Esophagus squamous epithelium (tissue), 5 donors: ENCODE measurements around the gene ITIH4. TPM values are rescaled to one million over a fixed set of nuclear protein-coding genes. Genes with fewer than 3 reads are reported as not detected.

Source experiments
- DNase-seq: peaks from one replicate; lab custom pipeline; 2025; lab: John Stamatoyannopoulos, UW
- H3K27ac ChIP-seq, 4 donors: fragments of 200-600 bp; sonication (generic); one replicate each; pipeline ENCODE4 v1.5.1; 2016 to 2019; ENCODE audit warnings: mild to moderate bottlenecking in 1 of 4
- H3K27me3 ChIP-seq, 4 donors: fragments of 200-600 bp; sonication (generic); 1 replicate in 3 of 4; 2 replicates in 1 of 4; pipeline versions ENCODE4 v1.5.1 to v1.6.0; 2017 to 2021; ENCODE audit warnings: antibody characterized with exemption in 1 of 4
- H3K36me3 ChIP-seq, 3 donors: fragments of 200-600 bp; sonication (generic); one replicate each; pipeline ENCODE4 v1.5.1; 2016 to 2019
- H3K4me1 ChIP-seq, 3 donors: fragments of 200-600 bp; sonication (generic); one replicate each; pipeline ENCODE4 v1.5.1; 2017 to 2019
- H3K4me3 ChIP-seq, 4 donors: fragments of 200-600 bp; sonication (generic); 1 replicate in 3 of 4; 2 replicates in 1 of 4; pipeline ENCODE4 v1.5.1; 2016 to 2019; ENCODE audit warnings: mild to moderate bottlenecking in 2 of 4, moderate library complexity in 1 of 4
- H3K9me3 ChIP-seq, 3 donors: fragments of 200-600 bp; sonication (generic); one replicate each; pipeline ENCODE4 v1.5.1; 2016 to 2019
- CTCF ChIP-seq, 6 experiments: fragments of 450-650 bp in 4 of 6; fragments of 200-600 bp in 2 of 6; sonication (generic) in 2 of 6; IDR thresholded peaks; one replicate each; pipeline ENCODE4 v1.5.1; 2016 to 2019; ENCODE audit warnings: antibody characterized with exemption in 6 of 6, mild to moderate bottlenecking in 4 of 6, moderate library complexity in 4 of 6
- POLR2A ChIP-seq, 4 donors: fragments of 450-650 bp; IDR thresholded peaks; one replicate each; pipeline ENCODE4 v1.6.1; 2017; ENCODE audit warnings: antibody characterized with exemption in 4 of 4, mild to moderate bottlenecking in 4 of 4, moderate library complexity in 3 of 4
- WGBS, 2 donors: methylation state at CpG; one replicate each; pipeline ENCODE4 v1.1.5; 2018; 5-methylcytosine and 5-hydroxymethylcytosine counted together
- intact Hi-C: fragments of 100-400 bp; cut with DNase I; formaldehyde crosslinking; loops from one replicate; pipeline ENCODE4 v1.15.0; 2022
- total RNA-seq, 4 donors: library from RNA; depleted of rRNA; stranded (reverse); fragments of >200 nt; gene quantifications; one replicate each; pipeline ENCODE4 v1.1.0, GENCODE V29; 2016
- donor health status: DM: yes; HTN: yes; CAD: no.

The ITIH4 gene
- total RNA-seq, 4 donors from 2014 or later = 0.22 to 2.3 (median 1.5) TPM

DNA sequence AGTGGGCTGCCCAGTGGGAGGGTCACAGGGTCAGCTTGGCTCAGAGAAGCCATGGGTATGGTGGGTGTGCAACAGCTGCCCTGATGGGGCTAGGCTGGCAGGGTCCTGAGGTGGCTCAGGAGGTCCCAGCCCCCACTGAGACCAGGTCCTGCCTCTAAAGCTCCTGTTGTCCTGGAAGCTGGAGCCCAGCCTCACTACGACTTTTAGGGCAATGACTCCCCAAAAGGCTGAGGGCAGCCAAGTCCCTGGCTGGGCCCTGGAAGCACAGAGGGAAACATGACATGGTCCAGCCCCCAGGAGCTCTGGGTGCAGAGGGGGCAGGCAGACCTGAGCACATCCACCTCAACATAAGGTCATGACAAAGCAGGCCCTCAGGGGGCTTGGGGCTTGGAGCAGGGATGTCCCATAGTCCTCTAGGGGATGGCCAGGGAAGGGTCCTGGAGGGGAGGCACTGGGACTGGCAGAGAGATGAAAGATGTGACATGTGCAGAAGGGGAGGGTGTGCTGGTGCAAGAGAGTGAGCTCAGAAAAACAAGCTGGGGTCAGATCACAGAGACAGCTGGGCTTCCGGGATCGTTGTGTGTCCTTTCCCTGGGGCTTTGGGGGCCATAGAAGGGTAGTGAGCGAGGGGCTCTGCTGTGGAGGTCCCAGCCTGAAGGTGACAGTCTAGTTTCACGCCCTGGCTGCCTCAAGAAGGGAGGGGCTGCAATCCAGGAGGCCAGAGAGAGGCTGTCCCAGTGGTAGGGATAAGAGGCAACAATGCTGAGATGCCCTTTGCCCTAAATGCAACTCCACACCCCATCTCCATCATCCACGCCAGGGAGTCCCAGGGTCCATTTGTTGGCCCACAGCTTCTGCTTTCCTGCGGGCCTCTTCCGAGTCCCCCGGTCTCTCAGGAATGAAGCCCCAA is 36.5 kb downstream of the ITIH4 start:
- no peaks in the 10 kb centered on the region for H3K9me3 ChIP-seq
- H3K27me3 ChIP-seq = no peaks in the 10 kb centered on the region
- H3K4me3 ChIP-seq = no peak overlapping the region
- H3K27ac ChIP-seq = peak overlapping the region in 1 of 4 donors; percentile 62
- no peaks in the 10 kb centered on the region for H3K36me3 ChIP-seq
- intact Hi-C loops = no loop called here
- peaks cover 0 to 6% (median 0%) of the 10 kb centered on the region in 3 donors for H3K4me1 ChIP-seq
- WGBS, 2 donors = 70 to 77% methylated on average over 5 to 6 of the region's 9 CpGs
- no peak for TF ChIP-seq POLR2A (IDR thresholded peaks at IDR 0.05)
- no peak for TF ChIP-seq CTCF (IDR thresholded peaks at IDR 0.05)
- no peak for DNase-seq

DNA sequence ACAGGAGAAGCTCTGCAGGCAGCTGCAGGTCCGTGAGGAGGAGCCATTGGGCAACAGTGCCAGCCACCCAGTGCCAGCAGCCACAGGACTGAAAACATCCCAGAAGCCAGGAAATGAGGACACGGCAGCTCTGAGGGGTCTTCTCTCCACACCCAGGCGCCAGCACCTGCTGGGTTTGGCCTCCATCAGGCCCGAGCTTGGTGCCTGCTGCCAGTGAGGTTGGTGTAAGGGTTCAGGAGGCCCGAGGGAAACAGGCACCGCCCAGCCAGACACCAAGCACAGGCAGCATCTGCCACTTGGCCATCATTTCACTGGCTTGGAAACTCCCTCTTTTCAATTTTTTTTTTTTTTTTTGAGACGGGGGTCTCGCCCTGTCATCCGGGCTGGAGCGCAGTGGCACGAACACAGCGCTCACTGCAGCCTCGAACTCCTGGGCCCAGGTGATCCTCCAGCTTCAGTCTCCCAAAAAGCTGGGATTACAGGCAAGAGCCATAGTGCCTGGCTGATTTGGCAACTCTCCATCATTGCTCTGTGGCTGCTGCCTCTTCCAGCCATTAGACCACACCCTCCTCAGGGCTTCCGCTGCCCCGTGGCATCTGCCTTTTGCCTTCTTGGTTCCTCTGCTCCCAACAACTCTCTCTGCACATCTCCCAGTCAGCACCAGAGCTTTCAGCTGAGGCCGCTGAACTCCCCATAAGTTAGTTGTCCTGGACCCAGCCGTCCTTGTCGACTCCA is 37.3 kb downstream of the ITIH4 start:
- 70 to 73% methylated on average over 12 to 13 of the region's 18 CpGs for WGBS, 2 donors
- Histone ChIP-seq H3K4me1 (peaks cover 0 to 6% (median 0%) of the 10 kb centered on the region in 3 donors), H3K36me3 (no peaks in the 10 kb centered on the region), H3K27ac (peak overlapping the region in 1 of 4 donors; percentile 62), H3K9me3 (no peaks in the 10 kb centered on the region), H3K4me3 (no peak overlapping the region), H3K27me3 (no peaks in the 10 kb centered on the region)
- DNase-seq = no peak
- intact Hi-C loops = no loop called here
- TF ChIP-seq CTCF (IDR thresholded peaks at IDR 0.05) = no peak
- TF ChIP-seq POLR2A (IDR thresholded peaks at IDR 0.05) = no peak

- 89 to 94% methylated on average over 3 to 5 of the region's 7 CpGs for WGBS, 2 donors
- intact Hi-C loops = no loop called here
These were observed 38.1 kb downstream of the ITIH4 start for GRCh38 chr3:52792413-52792812.

DNA sequence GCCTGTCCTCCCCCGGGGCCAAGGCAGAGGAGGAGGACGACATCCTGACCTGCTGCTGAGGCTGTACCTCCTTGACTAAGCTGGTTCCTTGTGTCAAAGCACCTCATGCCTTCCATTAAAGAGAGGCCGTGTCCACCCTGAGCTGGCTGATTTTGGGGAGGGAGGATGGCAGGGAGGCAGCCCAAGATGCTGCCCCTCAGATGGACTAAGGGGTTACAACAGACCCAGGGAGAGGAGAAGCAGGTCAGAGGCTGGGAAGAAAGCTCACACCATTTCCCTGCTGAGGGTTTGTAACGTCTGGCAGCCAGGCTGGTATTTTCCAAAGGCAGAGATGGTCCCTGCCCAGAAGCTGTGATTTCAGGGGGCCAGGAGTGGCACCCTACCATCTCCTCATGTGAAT is 38.5 kb downstream of the ITIH4 start:
- peaks cover 0 to 6% (median 0%) of the 10 kb centered on the region in 3 donors for H3K4me1 ChIP-seq
- TF ChIP-seq POLR2A (IDR thresholded peaks at IDR 0.05) (no peak), CTCF (IDR thresholded peaks at IDR 0.05) (no peak)
- H3K9me3 ChIP-seq = no peaks in the 10 kb centered on the region
- H3K4me3 ChIP-seq = no peak overlapping the region
- no peaks in the 10 kb centered on the region for H3K27me3 ChIP-seq
- WGBS, 2 donors = 0% methylated on average over 1 of the region's 4 CpGs; no CpG with 5 or more reads in 1 of the 2 donors
- H3K36me3 ChIP-seq = no peaks in the 10 kb centered on the region
- intact Hi-C loops = no loop called here
- DNase-seq = no peak
- no peak overlapping the region for H3K27ac ChIP-seq

More at GRCh38 chr3:52792413-52792812, 38.1 kb downstream of the ITIH4 start:
- H3K9me3 ChIP-seq = no peaks in the 10 kb centered on the region
- DNase-seq = no peak
- no peaks in the 10 kb centered on the region for H3K36me3 ChIP-seq
- no peak for TF ChIP-seq CTCF (IDR thresholded peaks at IDR 0.05)
- TF ChIP-seq POLR2A (IDR thresholded peaks at IDR 0.05) = no peak
- no peak overlapping the region for H3K27ac ChIP-seq
- H3K4me1 ChIP-seq = peaks cover 0 to 6% (median 0%) of the 10 kb centered on the region in 3 donors
- no peaks in the 10 kb centered on the region for H3K27me3 ChIP-seq
- no peak overlapping the region for H3K4me3 ChIP-seq

DNA sequence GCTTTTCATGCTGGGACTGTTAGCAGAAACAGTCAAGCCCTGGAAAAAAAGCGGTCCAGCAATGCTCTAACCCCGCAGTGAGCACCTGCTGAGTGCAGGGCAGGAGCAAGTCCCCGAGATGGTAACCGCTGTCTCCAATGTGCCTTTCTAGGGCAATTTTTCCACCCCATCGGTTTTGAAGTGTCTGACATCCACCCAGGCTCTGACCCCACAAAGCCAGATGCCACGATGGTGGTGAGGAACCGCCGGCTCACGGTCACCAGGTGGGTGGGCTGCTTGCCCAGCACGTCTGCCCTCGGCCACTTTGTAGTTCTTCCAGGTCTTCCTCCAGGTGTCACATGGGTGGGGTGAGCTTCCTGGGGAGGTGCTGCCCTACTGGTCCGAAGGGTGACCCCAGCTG is 39.1 kb downstream of the ITIH4 start:
- intact Hi-C loops = no loop called here
- no peak for DNase-seq
- Histone ChIP-seq H3K4me3 (no peak overlapping the region), H3K9me3 (no peaks in the 10 kb centered on the region), H3K27ac (no peak overlapping the region), H3K27me3 (no peaks in the 10 kb centered on the region), H3K36me3 (no peaks in the 10 kb centered on the region), H3K4me1 (peaks cover 0 to 6% (median 0%) of the 10 kb centered on the region in 3 donors)
- 75 to 82% methylated on average over 5 to 6 of the region's 12 CpGs for WGBS, 2 donors
- TF ChIP-seq CTCF (IDR thresholded peaks at IDR 0.05) (no peak), POLR2A (IDR thresholded peaks at IDR 0.05) (no peak)
